Smooth muscle cell of the brain vasculature (primary cell): ENCODE measurements around the gene MAMDC4.

Source experiments
- DNase-seq: peaks from one replicate; pipeline ENCODE4 v3.0.0-alpha.2; 2012; ENCODE audit warnings: low read depth, low spot score

MAMDC4 gene

GRCh38 chr9:136890661-136891060, 38.5 kb downstream of the MAMDC4 start:
- DNase-seq = no peak

- DNase-seq = no peak
Measured at GRCh38 chr9:136896027-136896426, 43.9 kb downstream of the MAMDC4 start.

- DNase-seq = no peak
Measured at GRCh38 chr9:136898483-136899100, 46.4 kb downstream of the MAMDC4 start.

GRCh38 chr9:136899196-136899595, 47.0 kb downstream of the MAMDC4 start:
- no peak for DNase-seq

GRCh38 chr9:136900556-136900955, 48.4 kb downstream of the MAMDC4 start:
- DNase-seq = no peak

GRCh38 chr9:136900988-136901515, 48.9 kb downstream of the MAMDC4 start:
- DNase-seq = no peak

GRCh38 chr9:136901516-136902258, 49.5 kb downstream of the MAMDC4 start:
- DNase-seq = no peak

GRCh38 chr9:136902259-136902821, 50.2 kb downstream of the MAMDC4 start:
- DNase-seq = no peak

- DNase-seq = no peak
Measured at GRCh38 chr9:136903041-136903554, 51.0 kb downstream of the MAMDC4 start.

- no peak for DNase-seq
Measured at GRCh38 chr9:136906266-136906665, 54.1 kb downstream of the MAMDC4 start.

GRCh38 chr9:136907011-136907914, 55.1 kb downstream of the MAMDC4 start:
- DNase-seq = no peak
